Parathyroid adenoma (tissue), 2 donors: ENCODE results near the gene MAP3K4.
A peak's percentile ranks its signal among the peaks of the same experiment; 100 is the strongest.

Source experiments
- H2AFZ ChIP-seq: fragments of 300-600 bp; sonication (generic); one replicate; pipeline ENCODE4 v1.7.0; 2017; ENCODE audit warnings: antibody characterized with exemption, mild to moderate bottlenecking
- H3K27ac ChIP-seq: fragments of 300-600 bp; sonication (generic); one replicate; pipeline ENCODE4 v1.7.0; 2017
- H3K27me3 ChIP-seq: fragments of 300-600 bp; sonication (generic); one replicate; pipeline ENCODE4 v1.7.0; 2017; ENCODE audit warnings: low read length; ENCODE audit not compliant: control insufficient read depth, insufficient read depth
- H3K36me3 ChIP-seq: fragments of 300-600 bp; sonication (generic); one replicate; pipeline ENCODE4 v1.7.0; 2017; ENCODE audit warnings: low read length; ENCODE audit not compliant: control insufficient read depth, insufficient read depth
- H3K4me1 ChIP-seq: fragments of 300-600 bp; sonication (generic); one replicate; pipeline ENCODE4 v1.7.0; 2017; ENCODE audit warnings: control low read depth
- H3K4me2 ChIP-seq: fragments of 300-600 bp; sonication (generic); one replicate; pipeline ENCODE4 v1.7.0; 2017; ENCODE audit warnings: low read length
- H3K4me3 ChIP-seq: fragments of 300-600 bp; sonication (generic); one replicate; pipeline ENCODE4 v1.7.0; 2017; ENCODE audit warnings: low read depth, low read length
- H3K79me2 ChIP-seq: fragments of 300-600 bp; sonication (generic); one replicate; pipeline ENCODE4 v1.7.0; 2017; ENCODE audit warnings: control low read depth
- H3K9ac ChIP-seq: fragments of 300-600 bp; sonication (generic); one replicate; pipeline ENCODE4 v1.7.0; 2017; ENCODE audit warnings: mild to moderate bottlenecking
- H3K9me3 ChIP-seq: fragments of 300-600 bp; sonication (generic); one replicate; pipeline ENCODE4 v1.7.0; 2017; ENCODE audit warnings: low read length; ENCODE audit not compliant: control insufficient read depth
- CTCF ChIP-seq: fragments of 300-600 bp; sonication (generic); IDR thresholded peaks from one replicate; pipeline ENCODE4 v1.7.0; 2017; ENCODE audit warnings: antibody characterized with exemption, mild to moderate bottlenecking
- donor health status: primary hyperparathyroidism.

The MAP3K4 gene

GRCh38 chr6:160999516-160999915, 7.9 kb downstream of the MAP3K4 start:
- Histone ChIP-seq H3K27ac (no peak overlapping the region), H3K4me1 (peaks cover 7% of the 10 kb centered on the region), H3K79me2 (peaks cover 18% of the 10 kb centered on the region)

GRCh38 chr6:161000632-161001031, 9.1 kb downstream of the MAP3K4 start:
- H3K4me1 ChIP-seq: peaks cover 2% of the 10 kb centered on the region
- H3K36me3 ChIP-seq: no peaks in the 10 kb centered on the region
- H3K27ac ChIP-seq: no peak overlapping the region
- no peak overlapping the region for H3K9ac ChIP-seq
- H3K27me3 ChIP-seq: no peaks in the 10 kb centered on the region
- no peak for TF ChIP-seq CTCF
- H3K79me2 ChIP-seq: peaks cover 21% of the 10 kb centered on the region
- no peak overlapping the region for H3K4me3 ChIP-seq
- H2AFZ ChIP-seq: no peak overlapping the region
- H3K9me3 ChIP-seq: no peaks in the 10 kb centered on the region
- no peak overlapping the region for H3K4me2 ChIP-seq

More at GRCh38 chr6:160999516-160999915, 7.9 kb downstream of the MAP3K4 start:
- TF ChIP-seq CTCF: no peak
- Histone ChIP-seq H2AFZ (no peak overlapping the region), H3K4me3 (no peak overlapping the region), H3K36me3 (no peaks in the 10 kb centered on the region), H3K27me3 (no peaks in the 10 kb centered on the region), H3K9me3 (no peaks in the 10 kb centered on the region), H3K9ac (no peak overlapping the region), H3K4me2 (no peak overlapping the region)

- H3K27ac ChIP-seq: no peak overlapping the region
- H3K4me1 ChIP-seq: no peaks in the 10 kb centered on the region
- no peak overlapping the region for H3K9ac ChIP-seq
- no peaks in the 10 kb centered on the region for H3K36me3 ChIP-seq
- peaks cover 24% of the 10 kb centered on the region for H3K79me2 ChIP-seq
- H3K27me3 ChIP-seq: no peaks in the 10 kb centered on the region
- H3K9me3 ChIP-seq: no peaks in the 10 kb centered on the region
- no peak for TF ChIP-seq CTCF
- no peak overlapping the region for H2AFZ ChIP-seq
- H3K4me3 ChIP-seq: no peak overlapping the region
- peak overlapping the region; percentile 34 for H3K4me2 ChIP-seq
Measured at GRCh38 chr6:161001421-161001820, 9.9 kb downstream of the MAP3K4 start.

GRCh38 chr6:161003336-161003735, 11.8 kb downstream of the MAP3K4 start:
- H3K27ac ChIP-seq: no peak overlapping the region

More at GRCh38 chr6:161003336-161003735, 11.8 kb downstream of the MAP3K4 start:
- no peak overlapping the region for H3K4me2 ChIP-seq
- TF ChIP-seq CTCF: no peak
- peaks cover 33% of the 10 kb centered on the region for H3K79me2 ChIP-seq
- H3K9ac ChIP-seq: no peak overlapping the region
- H3K9me3 ChIP-seq: no peaks in the 10 kb centered on the region
- H2AFZ ChIP-seq: no peak overlapping the region
- no peak overlapping the region for H3K4me3 ChIP-seq
- no peaks in the 10 kb centered on the region for H3K36me3 ChIP-seq
- no peaks in the 10 kb centered on the region for H3K27me3 ChIP-seq
- H3K4me1 ChIP-seq: no peaks in the 10 kb centered on the region
